Osteoblast (primary cell): ENCODE data around the gene PHF11. TPM values are rescaled to one million over a fixed set of nuclear protein-coding genes. Genes with fewer than 3 reads are reported as not detected.

Experiments
- DNase-seq: peaks from one replicate; pipeline ENCODE4 v3.0.0; 2011; ENCODE audit warnings: low spot score, mixed read lengths; ENCODE audit not compliant: insufficient read length; ENCODE audit errors: missing footprints
- H2AFZ ChIP-seq: 2 replicates; pipeline ENCODE4 v1.6.0; 2011; ENCODE audit warnings: mild to moderate bottlenecking, low read length
- H3K27ac ChIP-seq: 2 replicates; pipeline ENCODE4 v1.5.1; 2011; ENCODE audit warnings: mild to moderate bottlenecking, low read depth, low read length, moderate library complexity
- H3K27me3 ChIP-seq: 2 replicates; pipeline ENCODE4 v1.6.0; 2012; ENCODE audit warnings: mild to moderate bottlenecking, control low read depth, inconsistent platforms, low read length, moderate library complexity; ENCODE audit not compliant: insufficient read depth
- H3K36me3 ChIP-seq: 2 replicates; pipeline ENCODE4 v1.5.1; 2011; ENCODE audit warnings: mild to moderate bottlenecking, low read length, control low read depth, moderate library complexity; ENCODE audit not compliant: insufficient read depth
- H3K4me1 ChIP-seq: 2 replicates; pipeline ENCODE4 v1.5.1; 2011; ENCODE audit warnings: mild to moderate bottlenecking, low read length, control low read depth, moderate library complexity; ENCODE audit not compliant: insufficient read depth
- H3K4me2 ChIP-seq: 2 replicates; pipeline ENCODE4 v1.6.0; 2011; ENCODE audit warnings: mild to moderate bottlenecking, low read length; ENCODE audit not compliant: insufficient read depth
- H3K4me3 ChIP-seq: fragments of 200-600 bp; sonication (generic); 3 replicates; pipeline ENCODE4 v1.5.1; 2012; ENCODE audit warnings: mild to moderate bottlenecking, low read length, inconsistent platforms; ENCODE audit not compliant: insufficient read depth
- H3K79me2 ChIP-seq: 2 replicates; pipeline ENCODE4 v1.6.0; 2012; ENCODE audit warnings: mild to moderate bottlenecking, low read length, control low read depth, inconsistent platforms; ENCODE audit not compliant: insufficient read depth
- H3K9me3 ChIP-seq: 2 replicates; pipeline ENCODE4 v1.5.1; 2011; ENCODE audit warnings: low read depth, low read length, control low read depth
- H4K20me1 ChIP-seq: 2 replicates; pipeline ENCODE4 v1.6.0; 2012; ENCODE audit warnings: mild to moderate bottlenecking, low read length, control low read depth; ENCODE audit not compliant: insufficient read depth
- total RNA-seq: library from RNA; depleted of rRNA; stranded (reverse); fragments of >200 nt; gene quantifications from 2 replicates; pipeline ENCODE4 v1.2.3, GENCODE V29; 2012
- TF ChIP-seq, protein P1 (sequence below): IDR thresholded peaks from 2 replicates; pipeline ENCODE4 v1.5.1; 2011; ENCODE audit warnings: mild to moderate bottlenecking, low read depth, low read length, moderate library complexity; ENCODE audit errors: extremely low read depth

Gene PHF11
- total RNA-seq, 1 donor = 29.7 TPM

DNA sequence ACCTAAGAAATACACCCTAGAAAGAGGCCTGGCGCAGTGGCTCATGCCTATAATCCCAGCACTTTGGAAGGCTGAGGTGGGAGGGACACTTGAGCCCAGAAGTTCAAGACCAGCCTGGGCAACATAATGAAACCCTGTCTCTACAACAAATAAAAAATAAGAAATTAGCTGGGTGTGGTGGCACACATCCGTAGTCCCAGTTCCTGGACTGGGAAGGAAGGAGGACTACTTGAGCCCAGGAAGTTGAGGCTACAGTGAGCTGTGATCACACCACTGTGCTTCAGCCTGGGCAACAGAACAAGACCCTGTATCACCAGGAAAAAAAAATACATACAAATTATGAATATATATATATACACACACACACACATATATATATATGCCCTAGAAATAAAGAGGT, 42.7 kb downstream of the PHF11 start:
- no peak overlapping the region for H3K4me3 ChIP-seq
- H2AFZ ChIP-seq = no peak overlapping the region
- no peaks in the 10 kb centered on the region for H4K20me1 ChIP-seq

DNA sequence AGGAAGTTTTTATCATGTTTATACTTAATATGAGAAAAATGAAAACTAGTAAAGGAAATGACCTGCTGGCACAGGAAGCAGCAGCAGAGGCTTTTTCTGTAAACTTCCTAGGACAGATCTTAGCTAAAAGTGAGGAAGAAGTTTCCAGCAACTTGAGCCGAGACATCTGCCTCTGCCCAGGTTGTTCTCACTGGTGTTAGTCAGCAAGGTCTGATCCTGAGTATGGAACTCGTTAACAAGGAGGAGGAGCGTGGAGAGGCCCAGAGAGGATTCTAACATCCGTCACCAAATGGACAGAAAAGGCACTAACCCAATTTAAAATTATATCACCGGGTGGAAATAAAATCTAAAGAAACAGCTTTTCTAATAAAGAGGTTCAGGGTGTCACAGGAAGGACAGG, 43.6 kb downstream of the PHF11 start:
- Histone ChIP-seq H3K4me1 (no peaks in the 10 kb centered on the region), H3K27ac (no peak overlapping the region), H3K4me3 (no peak overlapping the region), H3K4me2 (no peak overlapping the region), H3K79me2 (no peaks in the 10 kb centered on the region), H2AFZ (no peak overlapping the region), H3K36me3 (peaks cover 30% of the 10 kb centered on the region), H3K27me3 (no peaks in the 10 kb centered on the region), H3K9me3 (no peaks in the 10 kb centered on the region), H4K20me1 (no peaks in the 10 kb centered on the region)
- no peak for DNase-seq
- TF ChIP-seq, protein P1, sequence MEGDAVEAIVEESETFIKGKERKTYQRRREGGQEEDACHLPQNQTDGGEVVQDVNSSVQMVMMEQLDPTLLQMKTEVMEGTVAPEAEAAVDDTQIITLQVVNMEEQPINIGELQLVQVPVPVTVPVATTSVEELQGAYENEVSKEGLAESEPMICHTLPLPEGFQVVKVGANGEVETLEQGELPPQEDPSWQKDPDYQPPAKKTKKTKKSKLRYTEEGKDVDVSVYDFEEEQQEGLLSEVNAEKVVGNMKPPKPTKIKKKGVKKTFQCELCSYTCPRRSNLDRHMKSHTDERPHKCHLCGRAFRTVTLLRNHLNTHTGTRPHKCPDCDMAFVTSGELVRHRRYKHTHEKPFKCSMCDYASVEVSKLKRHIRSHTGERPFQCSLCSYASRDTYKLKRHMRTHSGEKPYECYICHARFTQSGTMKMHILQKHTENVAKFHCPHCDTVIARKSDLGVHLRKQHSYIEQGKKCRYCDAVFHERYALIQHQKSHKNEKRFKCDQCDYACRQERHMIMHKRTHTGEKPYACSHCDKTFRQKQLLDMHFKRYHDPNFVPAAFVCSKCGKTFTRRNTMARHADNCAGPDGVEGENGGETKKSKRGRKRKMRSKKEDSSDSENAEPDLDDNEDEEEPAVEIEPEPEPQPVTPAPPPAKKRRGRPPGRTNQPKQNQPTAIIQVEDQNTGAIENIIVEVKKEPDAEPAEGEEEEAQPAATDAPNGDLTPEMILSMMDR = no peak

More for the DNA sequence above, 42.7 kb downstream of the PHF11 start:
- Histone ChIP-seq H3K27me3 (no peaks in the 10 kb centered on the region), H3K4me1 (no peaks in the 10 kb centered on the region), H3K79me2 (no peaks in the 10 kb centered on the region), H3K9me3 (no peaks in the 10 kb centered on the region), H3K36me3 (peaks cover 25% of the 10 kb centered on the region), H3K4me2 (no peak overlapping the region), H3K27ac (no peak overlapping the region)
- no peak for DNase-seq
- TF ChIP-seq, protein P1 = no peak

DNA sequence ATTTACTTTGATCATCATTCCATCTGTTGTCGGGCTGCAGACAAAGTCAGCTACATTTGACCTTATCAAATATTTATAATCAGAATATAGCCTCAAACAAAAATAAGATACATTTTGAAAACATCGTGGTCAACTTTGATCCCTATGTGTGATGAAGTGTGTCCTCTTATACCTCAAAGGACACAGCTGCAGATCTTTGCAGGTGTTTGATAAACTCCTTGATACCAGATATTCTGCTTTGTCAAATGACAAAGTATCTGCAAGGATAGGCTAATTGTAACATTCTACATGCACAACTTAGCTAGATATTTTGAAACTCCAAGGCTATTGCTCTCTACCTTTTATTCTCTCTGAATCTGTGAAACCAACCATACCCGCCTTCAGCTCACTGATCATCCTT, 44.0 kb downstream of the PHF11 start:
- H3K27ac ChIP-seq = no peak overlapping the region
- TF ChIP-seq, protein P1 = no peak
- H4K20me1 ChIP-seq = no peaks in the 10 kb centered on the region
- H3K79me2 ChIP-seq = no peaks in the 10 kb centered on the region
- H3K36me3 ChIP-seq = peaks cover 30% of the 10 kb centered on the region
- no peak overlapping the region for H2AFZ ChIP-seq
- no peaks in the 10 kb centered on the region for H3K9me3 ChIP-seq
- no peak overlapping the region for H3K4me3 ChIP-seq
- no peak for DNase-seq
- H3K27me3 ChIP-seq = no peaks in the 10 kb centered on the region
- H3K4me2 ChIP-seq = no peak overlapping the region
- no peaks in the 10 kb centered on the region for H3K4me1 ChIP-seq

DNA sequence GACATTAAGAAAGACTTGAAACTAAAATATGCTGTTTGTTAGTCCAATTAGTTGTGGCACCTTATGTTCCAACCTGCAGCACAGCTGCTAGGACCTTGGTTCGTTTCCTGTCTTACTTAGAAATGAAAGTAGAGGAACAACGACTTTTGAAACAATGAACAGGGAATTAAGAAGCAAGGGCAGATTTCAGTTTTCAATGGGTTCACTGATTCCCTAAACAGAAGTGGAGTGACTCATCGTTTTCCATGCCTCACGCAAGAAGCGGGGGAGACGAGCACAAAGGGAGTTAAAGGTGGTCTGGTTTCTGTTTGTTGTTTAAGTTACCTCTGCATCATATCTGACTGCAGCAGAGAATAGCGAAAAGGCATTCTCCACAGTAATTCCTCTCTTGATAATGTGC, 44.8 kb downstream of the PHF11 start:
- H2AFZ ChIP-seq = no peak overlapping the region
- H3K9me3 ChIP-seq = no peaks in the 10 kb centered on the region
- no peaks in the 10 kb centered on the region for H3K27me3 ChIP-seq
- H3K36me3 ChIP-seq = peaks cover 34% of the 10 kb centered on the region
- H3K4me3 ChIP-seq = no peak overlapping the region
- no peak overlapping the region for H3K4me2 ChIP-seq
- TF ChIP-seq, protein P1 = no peak
- no peaks in the 10 kb centered on the region for H3K4me1 ChIP-seq
- DNase-seq = no peak
- H3K79me2 ChIP-seq = no peaks in the 10 kb centered on the region
- no peaks in the 10 kb centered on the region for H4K20me1 ChIP-seq
- H3K27ac ChIP-seq = no peak overlapping the region
